Ascending aorta (tissue), 2 donors: Measurements from ENCODE around the gene POC1A. TPM values are rescaled to one million over a fixed set of nuclear protein-coding genes. Genes with fewer than 3 reads are reported as not detected.

Experiments used
- DNase-seq, 2 donors: peaks; one replicate each; pipeline ENCODE4 v3.0.0-alpha.2; 2019; ENCODE audit warnings: low spot score in 2 of 2
- H3K27ac ChIP-seq, 2 donors: fragments of 200-600 bp; sonication (generic); one replicate each; pipeline ENCODE4 v1.5.1; 2016 to 2017; ENCODE audit warnings: mild to moderate bottlenecking in 1 of 2
- H3K27me3 ChIP-seq: fragments of 200-600 bp; sonication (generic); one replicate; pipeline ENCODE4 v1.5.1; 2017
- H3K36me3 ChIP-seq, 2 donors: fragments of 200-600 bp; sonication (generic); one replicate each; pipeline ENCODE4 v1.5.1; 2016
- H3K4me1 ChIP-seq, 2 donors: fragments of 200-600 bp; sonication (generic); one replicate each; pipeline ENCODE4 v1.5.1; 2016 to 2017; ENCODE audit warnings: mild to moderate bottlenecking in 1 of 2
- H3K4me3 ChIP-seq, 2 donors: fragments of 200-600 bp; sonication (generic); one replicate each; pipeline ENCODE4 v1.5.1; 2016 to 2017; ENCODE audit warnings: mild to moderate bottlenecking in 1 of 2
- H3K9me3 ChIP-seq, 2 donors: fragments of 200-600 bp; sonication (generic); one replicate each; pipeline ENCODE4 v1.5.1; 2016
- CTCF ChIP-seq, 3 experiments: fragments of 200-600 bp in 2 of 3; fragments of 450-650 bp in 1 of 3; sonication (generic) in 2 of 3; IDR thresholded peaks; one replicate each; pipeline ENCODE4 v1.5.1; 2016 to 2019; ENCODE audit warnings: antibody characterized with exemption in 3 of 3, mild to moderate bottlenecking in 1 of 3, moderate library complexity in 1 of 3
- intact Hi-C: fragments of 100-400 bp; cut with DNase I; formaldehyde crosslinking; loops from one replicate; pipeline ENCODE4 v1.15.1; 2023
- total RNA-seq: library from RNA; depleted of rRNA; stranded (reverse); fragments of >200 nt; gene quantifications from one replicate; pipeline ENCODE4 v1.1.0, GENCODE V29; 2016

Gene POC1A
- total RNA-seq, 1 donor from 2014 or later, result not detected

GRCh38 chr3:52092271-52092660, 62.0 kb downstream of the POC1A start:
- Histone ChIP-seq H3K27ac (peak overlapping the region; percentile 98 to 99), H3K36me3 (no peaks in the 10 kb centered on the region), H3K9me3 (no peaks in the 10 kb centered on the region), H3K4me3 (no peak overlapping the region), H3K27me3 (no peaks in the 10 kb centered on the region), H3K4me1 (peaks cover 31 to 41% of the 10 kb centered on the region in 2 donors)
- TF ChIP-seq CTCF (IDR thresholded peaks at IDR 0.05), result no peak
- DNase-seq, result no peak
- intact Hi-C loops, result no loop called here

GRCh38 chr3:52091586-52092270, 62.5 kb downstream of the POC1A start:
- no peaks in the 10 kb centered on the region for H3K9me3 ChIP-seq
- no peaks in the 10 kb centered on the region for H3K27me3 ChIP-seq
- TF ChIP-seq CTCF (IDR thresholded peaks at IDR 0.05), result no peak
- no peak overlapping the region for H3K4me3 ChIP-seq
- H3K27ac ChIP-seq, result peak overlapping the region; percentile 98 to 99
- H3K36me3 ChIP-seq, result no peaks in the 10 kb centered on the region
- peaks cover 31 to 41% of the 10 kb centered on the region in 2 donors for H3K4me1 ChIP-seq
- peak; percentile 31 to 90 for DNase-seq
- intact Hi-C loops, result loop anchor here (1.0 to 2.0 kb wide), 4 partner anchors 14 to 73 kb away; no protein-coding TSS in a partner anchor

- Histone ChIP-seq H3K27ac (peak overlapping the region; percentile 98 to 99), H3K36me3 (no peaks in the 10 kb centered on the region), H3K4me1 (peaks cover 31 to 41% of the 10 kb centered on the region in 2 donors), H3K27me3 (no peaks in the 10 kb centered on the region), H3K4me3 (no peak overlapping the region), H3K9me3 (no peaks in the 10 kb centered on the region)
- no peak for DNase-seq
- TF ChIP-seq CTCF (IDR thresholded peaks at IDR 0.05), result no peak
- intact Hi-C loops, result loop anchor here (1.0 to 2.0 kb wide), 6 partner anchors 14 to 72 kb away; partner anchors contain the start of gene POC1A
Observed at GRCh38 chr3:52090933-52091468, 63.2 kb downstream of the POC1A start.

GRCh38 chr3:52090131-52090932, 63.9 kb downstream of the POC1A start:
- TF ChIP-seq CTCF (IDR thresholded peaks at IDR 0.05), result no peak
- Histone ChIP-seq H3K27ac (peak overlapping the region; percentile 98 to 99), H3K4me1 (peaks cover 31 to 41% of the 10 kb centered on the region in 2 donors), H3K36me3 (no peaks in the 10 kb centered on the region), H3K4me3 (no peak overlapping the region), H3K27me3 (no peaks in the 10 kb centered on the region), H3K9me3 (no peaks in the 10 kb centered on the region)
- intact Hi-C loops, result loop anchor here (1.0 to 2.0 kb wide), 5 partner anchors 20 to 72 kb away; partner anchors contain the start of gene POC1A
- DNase-seq, result peak in 1 of 2 donors; percentile 93

- no peak overlapping the region for H3K4me3 ChIP-seq
- peak overlapping the region; percentile 98 to 99 for H3K27ac ChIP-seq
- no peaks in the 10 kb centered on the region for H3K36me3 ChIP-seq
- no peaks in the 10 kb centered on the region for H3K9me3 ChIP-seq
- no peaks in the 10 kb centered on the region for H3K27me3 ChIP-seq
- TF ChIP-seq CTCF (IDR thresholded peaks at IDR 0.05), result no peak
- H3K4me1 ChIP-seq, result peaks cover 31 to 41% of the 10 kb centered on the region in 2 donors
- no peak for DNase-seq
- intact Hi-C loops, result loop anchor here (1.0 to 2.0 kb wide), 5 partner anchors 19 to 71 kb away; partner anchors contain the start of gene POC1A
Observed at GRCh38 chr3:52089691-52090090, 64.5 kb downstream of the POC1A start.
